IMR-90 (cell line): ENCODE results near the gene SLF1. TPM values are rescaled to one million over a fixed set of nuclear protein-coding genes. Genes with fewer than 3 reads are reported as not detected.

ENCODE experiments used
- ATAC-seq: fragments of 200-7000 bp; cut with Tn5 transposase; 2 replicates; pipeline ENCODE4 v1.9.1; 2020; ENCODE audit warnings: low read depth, mild to moderate bottlenecking, moderate library complexity
- BruUV-seq: library from RNA; stranded (reverse); fragments of 400-500 nt; replicated peaks from 2 replicates; lab custom pipeline; 2021; lab: Mats Ljungman, UMichigan
- CTCF ChIA-PET: fragments of 300-600 bp; formaldehyde crosslinking; extraction: SDS; loops from one replicate; lab custom pipeline; 2021; ENCODE audit warnings: antibody characterized with exemption; lab: Yijun Ruan, JAX
- POLR2A ChIA-PET: fragments of 300-600 bp; sonication (Branson Sonifier 250); formaldehyde crosslinking; loops from one replicate; lab custom pipeline; 2022; ENCODE audit warnings: antibody characterized with exemption; ENCODE audit not compliant: unreplicated experiment; lab: Charles Lee
- DNase-seq: peaks from one replicate; pipeline ENCODE4 v3.0.0; 2013
- H2AFZ ChIP-seq: replicated peaks from 2 replicates; pipeline ENCODE3; 2013; ENCODE audit warnings: low read length, mild to moderate bottlenecking; ENCODE audit not compliant: poor library complexity
- H2AK5ac ChIP-seq: 2 replicates; pipeline ENCODE4 v1.6.1; 2013; ENCODE audit warnings: low read depth, low read length, inconsistent platforms
- H2AK9ac ChIP-seq: replicated peaks from 2 replicates; pipeline ENCODE3; 2013; ENCODE audit warnings: mild to moderate bottlenecking, low read depth, low read length, moderate library complexity; ENCODE audit not compliant: poor library complexity
- H2BK120ac ChIP-seq: 2 replicates; pipeline ENCODE4 v1.6.1; 2013; ENCODE audit warnings: low read depth, low read length, inconsistent platforms
- H2BK15ac ChIP-seq: 3 replicates; pipeline ENCODE4 v1.6.1; 2013; ENCODE audit warnings: low read depth, low read length, inconsistent platforms
- H2BK20ac ChIP-seq: 2 replicates; pipeline ENCODE4 v1.6.1; 2013; ENCODE audit warnings: low read depth, mild to moderate bottlenecking, inconsistent platforms, low read length, moderate library complexity
- H2BK5ac ChIP-seq: 2 replicates; pipeline ENCODE4 v1.6.1; 2013; ENCODE audit warnings: mild to moderate bottlenecking, low read depth, low read length, inconsistent platforms; ENCODE audit not compliant: poor library complexity, severe bottlenecking
- H3K14ac ChIP-seq: replicated peaks from 2 replicates; pipeline ENCODE4 v1.6.1; 2013; ENCODE audit warnings: low read depth, low read length, inconsistent platforms
- H3K18ac ChIP-seq: 2 replicates; pipeline ENCODE4 v1.6.1; 2013; ENCODE audit warnings: low read depth, low read length, control low read depth
- H3K23ac ChIP-seq: 2 replicates; pipeline ENCODE4 v1.6.1; 2013; ENCODE audit warnings: low read depth, low read length, inconsistent platforms
- H3K27ac ChIP-seq: 2 replicates; pipeline ENCODE4 v1.5.1; 2013; ENCODE audit warnings: mild to moderate bottlenecking, control low read depth, low read length; ENCODE audit not compliant: insufficient read depth
- H3K27me3 ChIP-seq: 2 replicates; pipeline ENCODE4 v1.6.1; 2013; ENCODE audit warnings: low read length; ENCODE audit not compliant: control insufficient read depth, insufficient read depth
- H3K36me3 ChIP-seq: 2 replicates; pipeline ENCODE4 v1.6.1; 2013; ENCODE audit warnings: low read length, mixed read lengths; ENCODE audit not compliant: control insufficient read depth, insufficient read depth
- H3K4ac ChIP-seq: 2 replicates; pipeline ENCODE4 v1.6.1; 2013; ENCODE audit warnings: low read depth, low read length, inconsistent platforms
- H3K4me1 ChIP-seq: 2 replicates; pipeline ENCODE4 v1.6.1; 2013; ENCODE audit warnings: low read length, mixed read lengths; ENCODE audit not compliant: control insufficient read depth, insufficient read depth
- H3K4me2 ChIP-seq: 2 replicates; pipeline ENCODE4 v1.6.1; 2013; ENCODE audit warnings: low read depth, mild to moderate bottlenecking, control low read depth, low read length, moderate library complexity
- H3K4me3 ChIP-seq: 2 replicates; pipeline ENCODE4 v1.5.1; 2013; ENCODE audit warnings: low read depth, mild to moderate bottlenecking, control low read depth, low read length, moderate library complexity; ENCODE audit not compliant: insufficient read depth
- H3K56ac ChIP-seq: 2 replicates; pipeline ENCODE4 v1.6.1; 2013; ENCODE audit warnings: low read length, inconsistent platforms; ENCODE audit not compliant: insufficient read depth; ENCODE audit errors: extremely low read depth
- H3K79me1 ChIP-seq, 2 experiments: 2 replicates each; pipeline ENCODE4 v1.6.1; 2013; ENCODE audit warnings: low read length in 2 of 2, inconsistent platforms in 1 of 2, low read depth in 1 of 2
- H3K9ac ChIP-seq: 2 replicates; pipeline ENCODE4 v1.6.1; 2013; ENCODE audit warnings: low read depth, low read length, control low read depth
- H3K9me1 ChIP-seq: 2 replicates; pipeline ENCODE4 v1.6.1; 2013; ENCODE audit warnings: low read length, inconsistent platforms; ENCODE audit not compliant: insufficient read depth
- H3K9me3 ChIP-seq: 2 replicates; pipeline ENCODE4 v1.6.1; 2013; ENCODE audit warnings: low read length; ENCODE audit not compliant: control insufficient read depth, insufficient read depth
- H4K20me1 ChIP-seq: 2 replicates; pipeline ENCODE4 v1.6.1; 2013; ENCODE audit warnings: low read length, inconsistent platforms; ENCODE audit not compliant: insufficient read depth
- H4K5ac ChIP-seq: 2 replicates; pipeline ENCODE4 v1.6.1; 2013; ENCODE audit warnings: mild to moderate bottlenecking, low read depth, low read length, control low read depth
- H4K8ac ChIP-seq, 2 experiments: 2 replicates each; pipeline ENCODE4 v1.6.1; 2013; ENCODE audit warnings: low read depth in 2 of 2, low read length in 2 of 2, control low read depth in 1 of 2, inconsistent platforms in 1 of 2
- H4K91ac ChIP-seq: 2 replicates; pipeline ENCODE4 v1.6.1; 2013; ENCODE audit warnings: low read depth, low read length, inconsistent platforms; ENCODE audit not compliant: insufficient read depth
- POLR2A ChIP-seq: IDR thresholded peaks from 2 replicates; pipeline ENCODE4 v1.6.1; 2012; ENCODE audit warnings: mild to moderate bottlenecking, low read depth, low read length
- RAD21 ChIP-seq: IDR thresholded peaks from 2 replicates; pipeline ENCODE4 v1.6.1; 2012; ENCODE audit warnings: low read length, improper control_type of control experiment
- RCOR1 ChIP-seq: IDR thresholded peaks from 2 replicates; pipeline ENCODE4 v1.6.1; 2012; ENCODE audit warnings: mild to moderate bottlenecking, low read length, improper control_type of control experiment; ENCODE audit not compliant: insufficient replicate concordance
- USF2 ChIP-seq: fragments of 150-350 bp; IDR thresholded peaks from 2 replicates; pipeline ENCODE4 v1.6.1; 2017; ENCODE audit warnings: mild to moderate bottlenecking, antibody characterized with exemption, low read length, low read depth
- WGBS, 2 experiments: methylation state at CpG; one replicate each; pipeline versions ENCODE4 v1.1.5 to v1.1.7; 2013; ENCODE audit warnings: missing lambda C conversion rate in 2 of 2; ENCODE audit not compliant: insufficient read length in 1 of 2; ENCODE audit errors: extremely low coverage in 2 of 2; 5-methylcytosine and 5-hydroxymethylcytosine counted together
- dilution Hi-C: fragments of 300-500 bp; cut with HindIII; formaldehyde crosslinking; loops from one replicate; pipeline ENCODE4 v1.14.3; 2018; ENCODE audit warnings: low sequenced_read_pairs; ENCODE audit not compliant: unreplicated experiment
- in situ Hi-C: fragments of 300-500 bp; cut with MboI; formaldehyde crosslinking; loops from 3 replicates; pipeline ENCODE4 v1.14.3; 2019; ENCODE audit warnings: low sequenced_read_pairs, inconsistent platforms, mixed read lengths
- intact Hi-C: fragments of 100-400 bp; cut with micrococcal nuclease; formaldehyde crosslinking; loops from 2 replicates; pipeline ENCODE4 v1.10.0; 2022
- polyA plus RNA-seq, 3 experiments: library from polyadenylated mRNA; depleted of rRNA; stranded (reverse); fragments of >200 nt; gene quantifications; 2 replicates each; pipeline ENCODE4 v1.2.3, GENCODE V29; 2012; ENCODE audit warnings: low replicate concordance in 1 of 3
- total RNA-seq: library from RNA; depleted of rRNA; stranded (reverse); fragments of >200 nt; gene quantifications from 2 replicates; pipeline ENCODE4 v1.2.3, GENCODE V29; 2012

The SLF1 gene
- total and polyA plus RNA-seq, 2 of the 4 experiments (the other 2 are of a cell fraction) = 1.9 to 3.4 TPM

- Histone ChIP-seq H3K27me3 (no peaks in the 10 kb centered on the region), H3K4me1 (no peaks in the 10 kb centered on the region), H3K14ac (no peak overlapping the region), H4K8ac (no peak overlapping the region), H2AFZ (no peak overlapping the region), H2BK120ac (no peak overlapping the region), H2BK5ac (no peak overlapping the region), H3K9me3 (no peaks in the 10 kb centered on the region), H3K9me1 (no peaks in the 10 kb centered on the region), H3K4me3 (no peak overlapping the region), H3K18ac (no peak overlapping the region), H3K4me2 (no peak overlapping the region), H3K9ac (no peak overlapping the region), H3K56ac (no peak overlapping the region), H2BK20ac (no peak overlapping the region), H2AK9ac (no peak overlapping the region), H4K20me1 (no peaks in the 10 kb centered on the region), H3K27ac (no peak overlapping the region), H2BK15ac (no peak overlapping the region), H4K91ac (no peak overlapping the region), H3K79me1 (no peaks in the 10 kb centered on the region), H3K4ac (no peak overlapping the region), H3K23ac (no peak overlapping the region), H4K5ac (no peak overlapping the region), H2AK5ac (no peak overlapping the region), H3K36me3 (no peaks in the 10 kb centered on the region)
- no CpG with 5 or more reads among the region's 1 CpG for WGBS, 2 experiments
- CTCF ChIA-PET = interaction anchor here (1.5 kb wide), 1 partner anchor 22 kb away, joined by 3 read pairs; no protein-coding TSS in a partner anchor
- DNase-seq = no peak
- in situ Hi-C loops = no loop called here
- POLR2A ChIA-PET = no interaction called here
- no TSS peak for BruUV-seq
- ATAC-seq = no peak
- intact Hi-C loops = no loop called here
- dilution Hi-C loops = no loop called here
- TF ChIP-seq USF2 = no peak
- TF ChIP-seq RAD21 = no peak
- no peak for TF ChIP-seq RCOR1
- no peak for TF ChIP-seq POLR2A
Observed at GRCh38 chr5:94725142-94725541, 106.7 kb downstream of the SLF1 start.
